Stimulated activated naive CD4-positive, alpha-beta T cell treated with Interleukin-2 at 50 U/mL for 16 hours (primary cell): ENCODE results near the gene GBE1.
"Not testable (repeated sequence)": the region's sequence is repeated elsewhere in the genome, so short reads cannot be mapped to it uniquely, and the experiment has no call there.

Experiments
- DNase-seq: peaks from one replicate; lab custom pipeline; 2025; lab: John Stamatoyannopoulos, UW

GBE1 gene

GRCh38 chr3:81753416-81754027 is 7.9 kb downstream of the GBE1 start:
- no peak for DNase-seq

GRCh38 chr3:81752604-81753003 is 8.8 kb downstream of the GBE1 start:
- DNase-seq, result no peak

- no peak for DNase-seq
These were observed 12.2 kb downstream of the GBE1 start for GRCh38 chr3:81749265-81749664.

DNA sequence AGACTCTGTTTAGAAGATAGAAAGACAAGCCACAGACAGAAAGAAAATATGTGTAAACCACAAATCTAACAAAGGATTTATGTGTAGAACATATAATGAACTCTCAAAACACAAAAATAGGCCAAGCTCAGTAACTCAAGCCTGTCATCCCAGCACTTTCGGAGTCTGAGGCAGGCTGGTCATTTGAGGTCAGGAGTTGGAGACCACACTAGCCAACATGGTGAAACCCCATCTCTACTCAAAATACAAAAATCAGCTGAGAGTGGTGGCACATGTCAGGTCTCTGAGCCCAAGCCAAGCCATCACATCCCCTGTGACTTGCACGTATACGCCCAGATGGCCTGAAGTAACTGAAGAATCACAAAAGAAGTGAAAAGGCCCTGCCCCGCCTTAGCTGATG is 14.2 kb downstream of the GBE1 start:
- DNase-seq, result not testable (repeated sequence)

DNA sequence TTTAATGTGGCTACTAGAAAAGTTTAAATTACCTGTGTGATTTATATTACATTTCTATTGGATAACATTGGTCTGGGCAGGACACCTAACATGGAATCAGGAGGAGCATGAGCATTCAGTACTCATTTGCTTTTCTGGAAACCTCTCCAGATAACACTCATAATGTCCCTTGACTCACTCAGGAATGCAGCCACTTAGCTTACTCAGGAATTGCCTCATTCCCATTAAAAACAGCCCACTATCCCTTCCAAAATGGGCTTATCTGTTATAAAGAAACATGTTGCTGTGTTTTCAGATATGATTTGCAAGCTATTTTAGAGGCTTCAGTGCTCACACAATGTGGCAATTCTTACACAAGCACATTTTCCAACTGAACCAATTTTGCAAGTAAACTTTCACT is 17.1 kb downstream of the GBE1 start:
- no peak for DNase-seq

DNA sequence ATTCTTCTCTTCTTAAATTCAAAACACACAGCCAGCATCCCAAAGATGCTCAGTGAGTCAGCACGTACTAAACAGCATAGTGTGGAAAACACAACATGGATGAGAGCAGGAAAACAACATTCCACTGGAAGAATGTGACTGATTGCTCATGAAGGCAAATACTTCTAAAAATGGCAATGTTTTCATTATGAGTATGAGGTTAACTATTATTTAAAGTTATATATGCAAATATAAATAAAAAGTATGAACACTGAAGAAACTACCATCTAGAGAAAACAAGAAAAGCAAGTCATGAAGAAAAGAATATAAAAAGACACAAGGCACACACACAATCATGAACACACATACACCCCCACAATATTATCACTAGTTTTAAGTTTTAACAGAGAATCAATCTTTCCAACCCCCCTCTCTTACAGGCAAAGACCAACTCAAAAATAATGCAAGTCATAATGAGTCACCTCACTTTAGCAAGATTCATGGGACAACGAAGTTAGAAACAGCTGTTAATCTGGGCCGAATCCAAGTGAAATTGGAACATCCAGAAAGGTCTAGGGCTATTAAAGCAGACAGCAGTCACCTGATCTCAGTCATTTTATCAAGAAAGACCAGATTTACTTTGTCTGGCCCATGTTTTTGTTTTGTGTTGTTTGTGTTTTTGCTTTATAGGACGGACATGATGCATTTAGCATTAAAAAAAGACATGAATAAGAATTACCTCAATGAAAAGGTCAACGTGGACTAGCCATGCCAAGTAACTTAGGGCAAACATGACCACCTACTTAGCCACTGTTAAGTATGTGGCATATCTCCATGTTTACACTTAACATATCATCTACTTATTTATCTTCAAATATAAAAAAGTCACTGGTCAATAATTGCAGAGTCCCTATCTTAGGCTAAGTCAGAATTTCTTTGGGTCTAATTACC is 18.1 kb downstream of the GBE1 start:
- no peak for DNase-seq

- DNase-seq, result no peak
These were observed 18.9 kb downstream of the GBE1 start for GRCh38 chr3:81742581-81742980.

- DNase-seq, result no peak
These were observed 20.2 kb downstream of the GBE1 start for GRCh38 chr3:81741216-81741615.

DNA sequence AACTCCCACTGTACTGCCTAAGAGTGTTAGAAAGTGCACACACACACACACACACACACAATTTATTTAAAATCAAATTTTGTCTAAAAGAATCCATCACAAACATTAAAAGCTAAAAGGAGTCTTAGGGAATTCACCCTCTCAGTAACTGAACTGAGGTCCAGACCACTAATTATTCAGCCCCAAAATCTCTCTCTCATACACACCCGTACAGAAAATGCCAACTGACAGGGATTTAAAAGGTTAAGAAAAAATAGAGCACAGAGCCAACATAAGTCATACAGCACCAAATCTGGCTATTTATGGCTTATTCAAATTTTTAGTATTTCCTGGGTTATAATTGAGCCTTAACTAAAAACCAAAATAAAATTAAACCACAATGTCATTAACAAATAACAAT is 20.7 kb downstream of the GBE1 start:
- no peak for DNase-seq

- DNase-seq, result no peak
These were observed 26.1 kb downstream of the GBE1 start for GRCh38 chr3:81735334-81735733.

GRCh38 chr3:81734742-81735141 is 26.7 kb downstream of the GBE1 start:
- no peak for DNase-seq

DNA sequence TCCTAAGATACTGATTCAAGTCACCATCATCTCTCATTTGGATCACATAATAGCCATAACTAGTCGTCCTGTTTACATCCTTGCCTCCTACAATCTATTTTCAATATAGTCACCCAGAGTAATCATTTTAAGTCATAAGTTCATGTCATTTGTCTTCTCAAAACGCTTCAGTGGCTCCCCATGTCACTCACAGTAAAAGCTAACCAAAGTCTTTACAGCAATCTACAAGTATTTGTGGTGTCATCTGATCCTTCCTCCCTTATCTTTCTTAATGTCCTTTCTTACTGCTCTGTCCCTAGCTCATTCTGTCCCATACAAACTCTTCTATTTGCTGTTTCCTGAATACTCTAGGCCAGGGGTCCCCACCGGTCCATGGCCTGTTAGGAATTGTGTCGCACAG is 28.8 kb downstream of the GBE1 start:
- DNase-seq, result no peak

DNA sequence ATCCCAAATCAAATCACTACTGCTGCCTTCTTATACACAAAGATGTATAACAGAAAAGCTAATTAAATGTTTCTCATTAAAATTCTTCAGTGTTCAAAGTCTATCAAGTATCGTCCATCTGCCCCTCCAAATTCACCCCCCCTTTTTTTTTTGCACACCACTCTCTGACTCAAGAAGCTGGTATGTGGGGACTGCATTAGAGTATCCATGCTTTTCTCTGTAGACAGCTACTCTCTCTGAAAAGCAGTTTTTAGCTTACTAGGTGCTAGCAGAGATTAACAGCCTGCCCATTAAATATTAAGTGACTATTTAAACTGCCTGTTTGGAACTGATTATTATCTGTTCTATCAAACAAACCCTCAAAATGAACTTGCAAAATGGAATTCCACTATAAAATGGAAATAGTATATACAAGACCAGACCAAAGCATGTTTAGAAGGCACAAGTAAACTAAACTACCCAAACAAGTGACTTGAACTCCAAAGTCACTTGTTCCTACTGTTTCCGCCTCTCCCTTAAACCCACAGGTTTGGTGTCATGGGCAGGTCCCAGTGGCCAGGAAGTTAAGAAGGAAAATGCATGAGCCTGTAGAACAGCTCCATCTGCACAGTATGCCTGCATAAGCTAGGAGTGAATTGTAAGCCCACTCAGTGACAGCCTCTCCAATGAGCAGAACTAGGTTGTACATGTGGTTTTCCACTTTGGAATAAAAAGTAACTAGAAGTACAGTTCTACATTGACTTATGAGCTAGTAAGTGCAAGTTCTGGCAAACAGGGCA is 32.5 kb downstream of the GBE1 start:
- DNase-seq, result no peak

DNA sequence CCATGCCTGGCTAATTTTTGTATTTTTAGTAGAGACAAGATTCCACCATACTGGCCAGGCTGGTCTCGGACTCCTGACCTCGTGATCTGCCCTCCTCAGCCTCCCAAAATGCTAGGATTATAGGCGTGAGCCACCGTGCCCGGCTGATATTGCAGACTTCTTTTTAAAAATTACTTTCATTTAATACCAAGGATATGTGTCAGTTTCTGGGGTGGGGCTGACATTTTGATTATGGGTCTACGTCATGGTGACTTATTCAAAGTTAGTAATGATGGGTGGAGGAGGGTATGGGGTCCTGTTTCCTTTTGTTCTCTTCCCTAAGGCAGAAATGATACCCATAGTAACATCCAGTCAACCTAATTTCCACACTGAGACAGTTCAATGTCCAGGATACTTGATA is 34.7 kb downstream of the GBE1 start:
- DNase-seq, result no peak

DNA sequence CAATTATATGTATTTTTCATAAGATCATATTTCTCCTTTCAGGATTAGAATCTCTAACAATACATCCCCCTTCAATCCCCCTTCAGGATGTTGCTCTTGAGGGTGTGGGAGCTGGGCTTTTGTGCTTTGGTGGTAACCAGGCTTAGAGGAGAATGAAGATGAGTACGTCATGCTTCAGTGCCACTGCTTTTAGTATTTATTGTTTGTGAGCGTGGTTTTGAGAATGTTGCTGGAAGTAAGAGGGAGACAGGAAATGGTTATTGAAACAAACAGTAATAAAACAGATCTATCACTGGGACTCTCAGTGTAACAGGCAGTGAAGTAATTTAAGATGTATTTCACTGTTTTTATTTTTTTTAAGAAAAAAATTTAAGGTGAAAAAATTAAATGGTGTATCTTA is 35.3 kb downstream of the GBE1 start:
- no peak for DNase-seq

- DNase-seq, result no peak
These were observed 37.6 kb downstream of the GBE1 start for GRCh38 chr3:81723732-81724313.

DNA sequence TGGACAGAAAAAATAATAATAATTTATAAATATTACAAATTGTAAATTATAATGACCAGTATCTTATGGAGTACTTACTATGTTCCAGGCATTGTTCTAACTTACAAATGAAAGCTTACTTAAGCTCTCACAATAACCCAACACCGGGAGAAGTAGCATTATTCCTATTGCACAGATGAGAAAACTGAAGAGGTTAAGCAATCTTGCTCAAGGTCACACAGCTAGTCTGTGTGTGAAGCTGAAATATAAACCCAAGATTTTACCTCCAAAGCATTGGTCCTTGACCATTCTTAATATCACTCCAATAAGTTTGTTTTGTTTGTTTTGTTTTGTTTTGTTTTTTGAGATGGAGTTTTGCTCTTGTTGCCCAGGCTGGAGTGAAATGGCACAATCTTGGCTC is 43.1 kb downstream of the GBE1 start:
- no peak for DNase-seq

GRCh38 chr3:81716870-81717509 is 44.5 kb downstream of the GBE1 start:
- no peak for DNase-seq

DNA sequence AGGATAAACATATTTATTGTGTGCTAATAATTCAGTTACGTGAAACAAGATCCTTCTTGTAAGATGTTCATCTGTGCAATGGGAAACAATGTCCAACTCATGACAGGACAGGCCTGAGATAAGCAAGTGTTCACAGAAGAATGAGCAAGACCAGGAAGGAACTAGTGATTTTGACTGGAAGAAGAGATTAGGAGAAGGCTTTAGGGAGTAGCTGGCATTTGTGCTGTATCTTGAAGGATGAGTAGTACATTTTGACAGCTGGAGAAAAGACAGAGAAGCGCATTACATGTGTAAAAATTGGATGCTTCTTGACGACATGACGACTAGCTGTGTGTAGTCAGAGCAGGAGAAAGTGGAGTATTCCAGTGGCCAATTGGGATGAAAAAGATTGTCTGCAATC is 48.4 kb downstream of the GBE1 start:
- DNase-seq, result no peak

DNA sequence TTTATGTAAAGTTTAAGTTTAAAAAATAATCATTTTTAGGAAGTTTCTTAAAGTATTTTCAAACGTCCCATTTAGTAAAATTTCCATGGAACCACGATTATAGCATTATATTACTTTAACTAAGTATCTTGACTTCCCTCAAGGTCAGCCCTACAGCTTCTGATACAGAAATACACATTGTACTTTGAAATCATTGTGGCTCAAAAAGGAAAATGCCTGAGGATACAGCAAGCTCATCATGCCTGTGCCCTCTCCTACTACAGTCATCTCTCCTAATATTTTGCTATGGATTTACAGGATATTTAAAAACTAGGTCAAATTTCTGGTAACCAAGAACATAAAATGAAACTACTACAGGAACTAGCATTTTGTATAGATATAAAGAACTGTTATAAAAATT is 51.8 kb downstream of the GBE1 start:
- DNase-seq, result no peak

DNA sequence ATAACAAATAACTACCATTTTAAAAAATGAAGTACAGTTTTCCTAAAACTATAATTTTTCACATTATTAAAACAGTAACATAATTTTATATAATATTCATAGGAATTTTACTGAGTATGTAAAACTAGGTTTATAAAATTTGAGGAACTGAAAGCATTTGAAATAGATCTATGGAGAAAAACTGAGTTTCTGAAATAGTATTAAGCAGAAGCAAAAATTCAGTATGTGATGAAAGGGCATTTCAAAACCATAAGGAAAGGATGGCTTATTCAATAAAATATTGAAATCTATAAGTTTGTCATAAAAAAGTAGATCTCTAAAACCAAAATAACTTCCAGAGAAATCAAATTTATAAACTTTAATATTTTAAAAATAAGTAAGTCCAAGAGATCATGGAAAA is 53.4 kb downstream of the GBE1 start:
- no peak for DNase-seq

- DNase-seq, result no peak
These were observed 59.3 kb downstream of the GBE1 start for GRCh38 chr3:81702126-81702525.
